HepG2 (cell line): Measurements from ENCODE around the gene RNF208. TPM values are rescaled to one million over a fixed set of nuclear protein-coding genes. Genes with fewer than 3 reads are reported as not detected.
A peak's percentile ranks its signal among the peaks of the same experiment; 100 is the strongest.

Experiments
- ATAC-seq: fragments of 200-7000 bp; cut with Tn5 transposase; 3 replicates; pipeline ENCODE4 v1.9.1; 2020; ENCODE audit warnings: mild to moderate bottlenecking, moderate library complexity
- BruUV-seq: library from RNA; stranded (reverse); fragments of 400-500 nt; replicated peaks from 2 replicates; lab custom pipeline; 2021; lab: Mats Ljungman, UMichigan
- CTCF ChIA-PET: fragments of 300-600 bp; formaldehyde crosslinking; extraction: SDS; loops from one replicate; lab custom pipeline; 2021; ENCODE audit warnings: low total read pairs, inconsistent platforms, low intra/inter-chr PET ratio; lab: Yijun Ruan, JAX
- POLR2A ChIA-PET: fragments of 350-600 bp; sonication (Branson Sonifier 250); formaldehyde crosslinking; loops from one replicate; lab custom pipeline; 2020; ENCODE audit warnings: antibody characterized with exemption, inconsistent platforms; lab: Yijun Ruan, JAX
- DNase-seq: peaks from one replicate; pipeline ENCODE4 v3.0.0-alpha.2; 2015; ENCODE audit warnings: low spot score
- FAIRE-seq: peaks from 3 replicates; lab custom pipeline; 2011; peaks lifted over from hg19 to GRCh38; lab: Jason Lieb, UNC
- H2AFZ ChIP-seq: one replicate; pipeline ENCODE4 v1.6.1; 2011; ENCODE audit warnings: low read length, inconsistent platforms
- H3K27ac ChIP-seq: fragments of 300-600 bp; 3 replicates; pipeline ENCODE4 v1.8.0; 2011; ENCODE audit warnings: mixed run types, mild to moderate bottlenecking, mixed read lengths, low read length, inconsistent platforms; ENCODE audit not compliant: insufficient read depth; ENCODE audit errors: extremely low read length
- H3K27me3 ChIP-seq, 2 experiments: fragments of 200-600 bp in 1 of 2; 2 replicates in 1 of 2; 3 replicates in 1 of 2; pipeline versions ENCODE4 v1.6.0 to v1.8.0; 2011; ENCODE audit warnings: low read length in 2 of 2, mild to moderate bottlenecking in 2 of 2, moderate library complexity in 2 of 2, inconsistent platforms in 1 of 2; ENCODE audit not compliant: insufficient read depth in 2 of 2, control insufficient read depth in 1 of 2
- H3K36me3 ChIP-seq, 2 experiments: fragments of 200-600 bp in 1 of 2; replicated peaks in 1 of 2; 2 replicates in 1 of 2; 3 replicates in 1 of 2; pipeline versions ENCODE4 v1.5.1 to v1.8.0; 2011; ENCODE audit warnings: low read length in 2 of 2, inconsistent platforms in 1 of 2; ENCODE audit not compliant: insufficient read depth in 2 of 2, control insufficient read depth in 1 of 2
- H3K4me1 ChIP-seq: 2 replicates; pipeline ENCODE4 v1.5.1; 2012; ENCODE audit warnings: low read length, inconsistent platforms; ENCODE audit not compliant: insufficient read depth
- H3K4me2 ChIP-seq: 2 replicates; pipeline ENCODE4 v1.6.0; 2011; ENCODE audit warnings: low read depth, low read length, inconsistent platforms
- H3K4me3 ChIP-seq, 3 experiments: fragments of 200-600 bp in 1 of 3; sonication (generic), shearing (Covaris generic) in 1 of 3; replicated peaks in 1 of 3; 2 replicates each; pipeline ENCODE4 v1.5.1; 2011 to 2016; ENCODE audit warnings: low read length in 3 of 3, inconsistent platforms in 2 of 3, low read depth in 2 of 3, mild to moderate bottlenecking in 2 of 3, control low read depth in 1 of 3, mixed read lengths in 1 of 3; ENCODE audit not compliant: insufficient read depth in 1 of 3
- H3K79me2 ChIP-seq: one replicate; pipeline ENCODE4 v1.6.1; 2011; ENCODE audit warnings: low read length, inconsistent platforms; ENCODE audit not compliant: insufficient read depth
- H3K9ac ChIP-seq: 2 replicates; pipeline ENCODE4 v1.6.0; 2011; ENCODE audit warnings: mild to moderate bottlenecking, low read depth, low read length, inconsistent platforms; ENCODE audit not compliant: insufficient read depth
- H3K9me3 ChIP-seq: 2 replicates; pipeline ENCODE4 v1.5.1; 2012; ENCODE audit warnings: mild to moderate bottlenecking, low read length
- H4K20me1 ChIP-seq: 2 replicates; pipeline ENCODE4 v1.6.0; 2011; ENCODE audit warnings: inconsistent platforms, mild to moderate bottlenecking, low read length, moderate library complexity; ENCODE audit not compliant: insufficient read depth
- AGO1 ChIP-seq: fragments of 200-400 bp; formaldehyde crosslinking; IDR thresholded peaks from 2 replicates; pipeline ENCODE4 v1.6.1; 2017; ENCODE audit warnings: mild to moderate bottlenecking, low read depth, low read length, moderate library complexity; ENCODE audit not compliant: poor library complexity, severe bottlenecking
- CAMTA2 ChIP-seq: sonication (generic); formaldehyde crosslinking; IDR thresholded peaks from 2 replicates; pipeline ENCODE4 v1.4.0; 2020; ENCODE audit warnings: mild to moderate bottlenecking, missing genetic modification reagents, borderline replicate concordance
- CSRNP1 ChIP-seq: sonication (generic); formaldehyde crosslinking; IDR thresholded peaks from 2 replicates; pipeline ENCODE4 v1.8.1; 2023; ENCODE audit warnings: mild to moderate bottlenecking, missing genetic modification reagents
- CTCF ChIP-seq: sonication (generic); formaldehyde crosslinking; IDR thresholded peaks from 2 replicates; pipeline ENCODE4 v1.5.0; 2020; ENCODE audit warnings: mild to moderate bottlenecking, missing genetic modification reagents, moderate library complexity
- HDAC1 ChIP-seq: sonication (generic); formaldehyde crosslinking; IDR thresholded peaks from 2 replicates; pipeline ENCODE4 v1.5.1; 2020; ENCODE audit warnings: mild to moderate bottlenecking, missing genetic modification reagents
- HOXA7 ChIP-seq: sonication (generic); formaldehyde crosslinking; IDR thresholded peaks from 2 replicates; pipeline ENCODE4 v1.8.1; 2022; ENCODE audit warnings: mild to moderate bottlenecking, missing genetic modification reagents, moderate library complexity
- IRF2 ChIP-seq: IDR thresholded peaks from 2 replicates; pipeline ENCODE4 v1.6.1; 2018; ENCODE audit warnings: missing genetic modification reagents, missing compliant biosample characterization
- MXD1 ChIP-seq: sonication (generic); formaldehyde crosslinking; IDR thresholded peaks from 2 replicates; pipeline ENCODE4 v1.4.0; 2020; ENCODE audit warnings: mild to moderate bottlenecking, missing genetic modification reagents
- POGZ ChIP-seq: sonication (generic); formaldehyde crosslinking; IDR thresholded peaks from 2 replicates; pipeline ENCODE4 v1.4.0; 2020; ENCODE audit warnings: mild to moderate bottlenecking, missing genetic modification reagents
- RBFOX2 ChIP-seq: fragments of 200-400 bp; formaldehyde crosslinking; IDR thresholded peaks from 2 replicates; pipeline ENCODE4 v1.6.1; 2017; ENCODE audit warnings: low read depth, mild to moderate bottlenecking, low read length
- SP4 ChIP-seq: sonication (generic); formaldehyde crosslinking; IDR thresholded peaks from 2 replicates; pipeline ENCODE4 v1.8.1; 2023; ENCODE audit warnings: mild to moderate bottlenecking, missing genetic modification reagents
- UBTF ChIP-seq: sonication (generic); formaldehyde crosslinking; IDR thresholded peaks from 2 replicates; pipeline ENCODE4 v1.4.0; 2020; ENCODE audit warnings: mild to moderate bottlenecking, missing genetic modification reagents
- ZNF263 ChIP-seq: sonication (generic); formaldehyde crosslinking; IDR thresholded peaks from 2 replicates; pipeline ENCODE4 v1.4.0; 2020; ENCODE audit warnings: missing genetic modification reagents
- ZNF317 ChIP-seq: sonication (generic); formaldehyde crosslinking; IDR thresholded peaks from 2 replicates; pipeline ENCODE4 v1.5.0; 2020; ENCODE audit warnings: mild to moderate bottlenecking, missing genetic modification reagents
- ZNF709 ChIP-seq: sonication (generic); formaldehyde crosslinking; IDR thresholded peaks from 2 replicates; pipeline ENCODE4 v1.5.0; 2020; ENCODE audit warnings: mild to moderate bottlenecking, missing genetic modification reagents
- ZNF790 ChIP-seq: sonication (generic); formaldehyde crosslinking; IDR thresholded peaks from 2 replicates; pipeline ENCODE4 v1.8.0; 2022; ENCODE audit warnings: missing genetic modification reagents, mild to moderate bottlenecking, borderline replicate concordance
- ZNF879 ChIP-seq: sonication (generic); formaldehyde crosslinking; IDR thresholded peaks from 2 replicates; pipeline ENCODE4 v1.8.1; 2023; ENCODE audit warnings: missing genetic modification reagents
- WGBS: methylation state at CpG from one replicate; pipeline ENCODE4 v1.1.6; 2017; ENCODE audit warnings: low lambda C conversion rate; 5-methylcytosine and 5-hydroxymethylcytosine counted together
- in situ Hi-C: cut with HindIII; loops from 2 replicates; pipeline ENCODE4 v1.10.0; 2017; ENCODE audit warnings: low pct_unique_long_range_greater_than_20kb; ENCODE audit not compliant: extremely low pct_ligation_motif_present
- intact Hi-C: fragments of 100-400 bp; cut with micrococcal nuclease; formaldehyde crosslinking; loops from one replicate; pipeline ENCODE4 v1.10.0; 2022; ENCODE audit not compliant: unreplicated experiment
- polyA plus RNA-seq, 8 experiments: library from polyadenylated mRNA; depleted of rRNA in 3 of 8; stranded (reverse) in 7 of 8; unstranded in 1 of 8; fragments of >200 nt; fragmentation: Illumina TruSeq in 4 of 8; extraction: Trizol in 4 of 8; gene quantifications; 2 replicates each; pipeline versions ENCODE4 v1.2.1 to v1.2.3, GENCODE V29; 2011 to 2016; ENCODE audit warnings: low read depth in 4 of 8, missing spikeins in 1 of 8, mixed read lengths in 1 of 8; ENCODE audit not compliant: insufficient read depth in 1 of 8
- total RNA-seq, 5 experiments: library from RNA; depleted of rRNA; stranded (reverse); fragments of >200 nt; fragmentation: Illumina TruSeq; extraction: Trizol; gene quantifications; 2 replicates each; pipeline ENCODE4 v1.2.3, GENCODE V29; 2016; ENCODE audit warnings: low read depth in 1 of 5

Gene RNF208
- total and polyA plus RNA-seq, 2 of the 13 experiments (the other 11 are each of a cell fraction or from before 2014, with no cell fraction given), result 1.6 to 2.1 TPM

- Histone ChIP-seq H3K27me3 (no peaks in the 10 kb centered on the region; a peak in 1 of 5 replicates), H3K36me3 (no peaks in the 10 kb centered on the region; a peak in 1 of 5 replicates), H3K27ac (peak overlapping the region; percentile 8), H2AFZ (no peak overlapping the region), H4K20me1 (peaks cover 4% of the 10 kb centered on the region; the same call in 1 of the 2 replicates), H3K4me3 (peak overlapping the region; percentile 71 to 75 (median 72)), H3K4me1 (peaks cover 80% of the 10 kb centered on the region), H3K79me2 (peaks cover 64% of the 10 kb centered on the region), H3K9ac (peak overlapping the region; percentile 73), H3K9me3 (no peaks in the 10 kb centered on the region), H3K4me2 (peak overlapping the region; percentile 90)
- no peak for DNase-seq
- POLR2A ChIA-PET, result interaction anchor here (0.9 to 3.0 kb wide), 13 partner anchors 9 to 81 kb away, joined by 3 to 47 read pairs (median 6); partner anchors contain the start of genes ANAPC2, RNF208, SSNA1 and TUBB4B
- BruUV-seq, result TSS peak; percentile 30
- ATAC-seq, result no peak
- in situ Hi-C loops, result no loop called here
- WGBS, result 3% methylated on average over 11 of the region's 51 CpGs
- CTCF ChIA-PET, result interaction anchor here (1.3 kb wide), 1 partner anchor 11 kb away, joined by 4 read pairs; the partner anchor contains the start of genes ANAPC2 and SSNA1
- intact Hi-C loops, result loop anchor here (2.0 kb wide), 1 partner anchor 23 kb away; the partner anchor contains the start of gene RNF208
- no peak for FAIRE-seq
- TF ChIP-seq CAMTA2 (CRISPR knock-in tag), result no peak
- TF ChIP-seq AGO1, result peak; percentile 25
- TF ChIP-seq IRF2 (CRISPR knock-in tag), result no peak
- TF ChIP-seq SP4 (CRISPR knock-in tag), result 0 out of 2 replicates have a peak, but pooled peaks have one; percentile 26
- no peak for TF ChIP-seq ZNF879 (CRISPR knock-in tag)
- 0 out of 2 replicates have a peak, but pooled peaks have one; percentile 37 for TF ChIP-seq MXD1
- 0 out of 2 replicates have a peak, but pooled peaks have one; percentile 35 for TF ChIP-seq ZNF790
- TF ChIP-seq HDAC1, result peak; percentile 49; the same call in 1 of the 2 replicates
- peak; percentile 62; the same call in 1 of the 2 replicates for TF ChIP-seq CSRNP1 (CRISPR knock-in tag)
- 0 out of 2 replicates have a peak, but pooled peaks have one; percentile 6 for TF ChIP-seq ZNF709
- peak; percentile 69 for TF ChIP-seq RBFOX2
- TF ChIP-seq ZNF263 (CRISPR knock-in tag), result peak; percentile 90
- no peak for TF ChIP-seq POGZ
- no peak for TF ChIP-seq ZNF317 (CRISPR knock-in tag)
- no peak for TF ChIP-seq HOXA7 (CRISPR knock-in tag)
- peak; percentile 56 for TF ChIP-seq UBTF (CRISPR knock-in tag)
- TF ChIP-seq CTCF (CRISPR knock-in tag), result peak; percentile 41
These were observed 22.5 kb downstream of the RNF208 start for GRCh38 chr9:137199411-137200121.
